ENCODE data around the gene C4orf50. TPM values are rescaled to one million over a fixed set of nuclear protein-coding genes. Genes with fewer than 3 reads are reported as not detected.
"Not testable (repeated sequence)": the region's sequence is repeated elsewhere in the genome, so short reads cannot be mapped to it uniquely, and the experiment has no call there.

C4orf50 gene
- total RNA-seq, 3 donors from 2014 or later, result 0.03 to 0.11 (median 0.08) TPM

- DNase-seq, result no peak
- Mint-ChIP-seq H3K27me3 (ENCODE audit: low read depth) (peaks cover 2% of the 10 kb centered on the region), H3K9me3 (no peaks in the 10 kb centered on the region), H3K36me3 (ENCODE audit: insufficient read depth) (no peaks in the 10 kb centered on the region), H3K4me3 (no peak overlapping the region), H3K4me1 (ENCODE audit: low read depth) (no peaks in the 10 kb centered on the region)
- no peak for ATAC-seq
Measured at GRCh38 chr4:5954056-5954760, 64.0 kb downstream of the C4orf50 start.

GRCh38 chr4:5952975-5953951, 65.0 kb downstream of the C4orf50 start:
- H3K4me1 Mint-ChIP-seq (ENCODE audit: low read depth), result no peaks in the 10 kb centered on the region
- no peaks in the 10 kb centered on the region for H3K36me3 Mint-ChIP-seq (ENCODE audit: insufficient read depth)
- no peaks in the 10 kb centered on the region for H3K9me3 Mint-ChIP-seq
- H3K27me3 Mint-ChIP-seq (ENCODE audit: low read depth), result peaks cover 2% of the 10 kb centered on the region
- ATAC-seq (no peak), DNase-seq (no peak)
- H3K4me3 Mint-ChIP-seq, result no peak overlapping the region

DNA sequence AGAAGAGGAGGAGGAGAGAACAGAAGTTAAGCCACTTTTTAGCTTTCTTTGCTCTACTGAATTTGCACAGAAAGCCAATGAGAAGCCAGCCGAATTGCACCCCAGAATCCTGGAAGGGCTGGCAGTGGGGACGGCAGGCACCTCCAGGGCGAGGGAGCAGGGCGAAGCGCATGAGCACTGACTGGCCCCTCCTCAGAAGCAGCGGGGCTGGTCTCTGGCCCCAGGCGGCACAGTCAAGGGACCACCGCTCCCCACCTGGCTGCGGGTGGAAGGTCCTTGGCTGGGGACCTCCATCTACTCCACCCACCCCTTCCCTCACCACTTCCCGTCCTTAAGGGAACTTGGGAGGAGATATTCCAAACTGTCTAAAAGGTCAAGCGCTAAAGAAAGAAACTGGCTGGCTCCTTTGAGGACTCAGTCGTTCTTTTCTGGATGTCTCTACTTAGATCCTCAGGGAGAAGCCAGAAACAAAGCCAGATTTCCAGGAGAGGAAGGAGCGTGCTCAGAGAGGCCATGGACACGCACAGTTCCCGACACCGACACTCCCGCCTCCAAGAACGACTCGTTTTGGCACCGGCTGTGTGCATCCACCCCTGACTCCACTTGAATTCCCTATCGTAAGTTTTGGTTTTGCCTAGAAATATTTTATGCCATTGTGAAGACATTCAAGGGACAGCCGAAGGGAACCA, 65.8 kb downstream of the C4orf50 start:
- ATAC-seq (no peak), DNase-seq (no peak)
- Mint-ChIP-seq H3K4me1 (ENCODE audit: low read depth) (no peaks in the 10 kb centered on the region), H3K9me3 (no peaks in the 10 kb centered on the region), H3K27me3 (ENCODE audit: low read depth) (peaks cover 2% of the 10 kb centered on the region), H3K4me3 (no peak overlapping the region), H3K36me3 (ENCODE audit: insufficient read depth) (no peaks in the 10 kb centered on the region)

DNA sequence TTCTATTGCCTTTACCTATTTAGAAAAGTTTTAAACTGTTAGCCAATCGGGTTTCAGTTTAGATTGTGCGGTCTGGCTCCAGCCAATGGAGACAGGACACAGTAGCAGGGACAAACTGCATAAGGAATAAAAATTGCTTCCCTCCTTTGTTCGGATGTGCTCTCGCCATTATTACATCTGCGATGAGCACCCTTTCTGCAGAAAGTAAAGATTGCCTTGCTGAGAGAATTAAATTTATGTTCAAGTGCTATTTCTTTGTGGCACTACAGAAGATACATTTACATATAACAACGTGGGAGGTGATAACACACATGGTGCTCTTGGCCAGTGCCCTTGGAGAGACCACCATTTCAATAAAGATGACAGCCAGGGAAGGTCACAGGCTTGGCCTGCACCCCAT, 71.6 kb downstream of the C4orf50 start:
- not testable (repeated sequence) for H3K27me3 Mint-ChIP-seq (ENCODE audit: low read depth); ATAC-seq; H3K4me1 Mint-ChIP-seq (ENCODE audit: low read depth); H3K4me3 Mint-ChIP-seq; H3K9me3 Mint-ChIP-seq; DNase-seq; H3K36me3 Mint-ChIP-seq (ENCODE audit: insufficient read depth)

DNA sequence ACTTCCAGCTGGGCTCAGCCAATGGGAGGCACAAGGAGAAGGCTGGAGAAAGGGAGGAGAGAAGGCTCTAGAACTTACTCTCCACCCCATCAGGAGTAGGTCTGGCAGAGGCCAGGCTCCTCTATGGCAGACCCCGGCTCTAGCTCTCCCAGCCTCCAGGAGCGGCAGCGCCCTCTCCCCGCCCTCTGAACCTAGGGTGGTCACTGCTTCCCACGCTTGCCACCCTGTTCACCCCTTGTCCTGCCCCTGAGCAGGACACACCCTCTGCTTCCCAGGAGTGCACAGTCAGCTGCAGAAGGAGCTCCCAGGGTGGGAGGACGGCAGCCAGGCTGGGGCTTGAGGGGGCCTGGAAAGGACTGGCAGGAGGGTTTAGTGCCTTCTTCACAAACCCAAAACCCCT, 72.3 kb downstream of the C4orf50 start:
- Mint-ChIP-seq H3K4me1 (ENCODE audit: low read depth) (no peaks in the 10 kb centered on the region), H3K4me3 (no peak overlapping the region), H3K27me3 (ENCODE audit: low read depth) (peaks cover 9% of the 10 kb centered on the region), H3K9me3 (peaks cover 6% of the 10 kb centered on the region), H3K36me3 (ENCODE audit: insufficient read depth) (no peaks in the 10 kb centered on the region)
- no peak for DNase-seq
- ATAC-seq, result no peak

- Mint-ChIP-seq H3K9me3 (peaks cover 6% of the 10 kb centered on the region), H3K27me3 (ENCODE audit: low read depth) (peaks cover 7% of the 10 kb centered on the region), H3K4me1 (ENCODE audit: low read depth) (no peaks in the 10 kb centered on the region), H3K4me3 (no peak overlapping the region), H3K36me3 (ENCODE audit: insufficient read depth) (no peaks in the 10 kb centered on the region)
- ATAC-seq, result no peak
- DNase-seq, result no peak
Measured at GRCh38 chr4:5945171-5945570, 73.1 kb downstream of the C4orf50 start.

DNA sequence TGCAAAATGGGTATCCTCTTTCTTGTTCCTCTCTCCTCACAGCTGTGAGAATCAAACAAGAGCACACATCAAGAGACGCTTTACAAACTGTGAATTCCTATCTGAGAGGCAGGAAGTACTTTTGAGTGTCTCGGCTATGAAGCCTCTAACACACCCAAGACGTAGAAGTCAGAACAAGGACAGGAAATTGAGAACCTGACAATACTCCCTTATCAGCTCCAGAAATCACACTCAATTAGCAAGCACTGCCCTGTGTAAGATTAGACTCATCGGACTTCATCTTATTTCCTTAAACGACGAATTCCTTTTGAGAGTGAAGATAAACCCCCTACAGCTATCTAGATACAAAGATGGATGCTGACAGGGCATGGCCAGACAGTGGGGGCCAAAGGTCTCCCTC, 74.7 kb downstream of the C4orf50 start:
- no peak overlapping the region for H3K4me3 Mint-ChIP-seq
- peaks cover 6% of the 10 kb centered on the region for H3K9me3 Mint-ChIP-seq
- ATAC-seq (no peak), DNase-seq (no peak)
- no peaks in the 10 kb centered on the region for H3K36me3 Mint-ChIP-seq (ENCODE audit: insufficient read depth)
- H3K27me3 Mint-ChIP-seq (ENCODE audit: low read depth), result peaks cover 7% of the 10 kb centered on the region
- no peaks in the 10 kb centered on the region for H3K4me1 Mint-ChIP-seq (ENCODE audit: low read depth)

- Mint-ChIP-seq H3K4me3 (no peak overlapping the region), H3K9me3 (peaks cover 6% of the 10 kb centered on the region), H3K4me1 (ENCODE audit: low read depth) (no peaks in the 10 kb centered on the region), H3K27me3 (ENCODE audit: low read depth) (peaks cover 7% of the 10 kb centered on the region), H3K36me3 (ENCODE audit: insufficient read depth) (no peaks in the 10 kb centered on the region)
- ATAC-seq (no peak), DNase-seq (no peak)
Measured at GRCh38 chr4:5942947-5943346, 75.3 kb downstream of the C4orf50 start.

GRCh38 chr4:5941601-5942000, 76.6 kb downstream of the C4orf50 start:
- DNase-seq (no peak), ATAC-seq (no peak)
- Mint-ChIP-seq H3K4me1 (ENCODE audit: low read depth) (no peaks in the 10 kb centered on the region), H3K4me3 (no peak overlapping the region), H3K9me3 (peaks cover 4% of the 10 kb centered on the region), H3K27me3 (ENCODE audit: low read depth) (peaks cover 6% of the 10 kb centered on the region), H3K36me3 (ENCODE audit: insufficient read depth) (no peaks in the 10 kb centered on the region)

GRCh38 chr4:5940470-5941203, 77.6 kb downstream of the C4orf50 start:
- Mint-ChIP-seq H3K36me3 (ENCODE audit: insufficient read depth) (no peaks in the 10 kb centered on the region), H3K9me3 (no peaks in the 10 kb centered on the region), H3K27me3 (ENCODE audit: low read depth) (peaks cover 1% of the 10 kb centered on the region), H3K4me3 (no peak overlapping the region), H3K4me1 (ENCODE audit: low read depth) (no peaks in the 10 kb centered on the region)
- no peak for ATAC-seq
- no peak for DNase-seq

GRCh38 chr4:5933996-5934831, 84.0 kb downstream of the C4orf50 start:
- peaks cover 8% of the 10 kb centered on the region for H3K27me3 Mint-ChIP-seq (ENCODE audit: low read depth)
- no peak for ATAC-seq

GRCh38 chr4:5933116-5933515, 85.1 kb downstream of the C4orf50 start:
- ATAC-seq (no peak), DNase-seq (no peak)
- Mint-ChIP-seq H3K4me1 (ENCODE audit: low read depth) (no peaks in the 10 kb centered on the region), H3K36me3 (ENCODE audit: insufficient read depth) (no peaks in the 10 kb centered on the region), H3K9me3 (no peaks in the 10 kb centered on the region), H3K27me3 (ENCODE audit: low read depth) (peaks cover 8% of the 10 kb centered on the region), H3K4me3 (no peak overlapping the region)

More at GRCh38 chr4:5933996-5934831, 84.0 kb downstream of the C4orf50 start:
- no peaks in the 10 kb centered on the region for H3K4me1 Mint-ChIP-seq (ENCODE audit: low read depth)
- H3K36me3 Mint-ChIP-seq (ENCODE audit: insufficient read depth), result no peaks in the 10 kb centered on the region
- H3K9me3 Mint-ChIP-seq, result no peaks in the 10 kb centered on the region
- no peak overlapping the region for H3K4me3 Mint-ChIP-seq
- DNase-seq, result no peak

DNA sequence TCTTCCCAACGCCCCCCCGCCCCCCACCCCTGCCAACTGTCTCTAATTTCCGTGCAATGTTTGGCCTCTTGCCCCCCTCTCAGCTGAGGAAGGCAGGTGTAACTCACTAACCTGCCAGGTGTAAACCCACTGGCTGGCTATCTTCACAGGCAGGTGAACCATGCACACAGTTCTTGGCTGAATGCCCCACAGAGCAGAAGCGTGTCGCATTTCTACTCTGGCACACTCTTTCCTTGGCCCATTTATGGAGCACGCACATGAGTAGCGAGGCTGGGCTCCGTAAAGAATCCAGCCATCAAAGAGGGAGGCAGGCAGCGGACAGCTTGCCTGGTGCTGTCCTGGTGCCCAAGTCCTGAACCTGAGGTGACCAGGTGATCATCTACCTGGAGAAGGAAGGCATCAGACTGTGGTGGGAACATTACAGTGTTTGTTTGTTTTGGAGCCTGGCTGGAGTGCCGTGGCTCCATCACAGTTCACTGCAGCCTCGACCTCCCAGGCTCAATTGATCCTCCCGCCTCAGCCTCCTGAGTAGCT, 86.1 kb downstream of the C4orf50 start:
- Mint-ChIP-seq H3K27me3 (ENCODE audit: low read depth) (peaks cover 8% of the 10 kb centered on the region), H3K4me3 (no peak overlapping the region), H3K9me3 (no peaks in the 10 kb centered on the region), H3K4me1 (ENCODE audit: low read depth) (no peaks in the 10 kb centered on the region), H3K36me3 (ENCODE audit: insufficient read depth) (no peaks in the 10 kb centered on the region)
- ATAC-seq (no peak), DNase-seq (no peak)

Measured in activated T-cell treated with anti-CD3 and anti-CD28 coated beads, Interleukin-2, amount 50 U/mL, for 4 hours (primary cell).